Immature natural killer cell (primary cell): ENCODE results near the gene CCR9. TPM values are rescaled to one million over a fixed set of nuclear protein-coding genes. Genes with fewer than 3 reads are reported as not detected.

Experiments used
- DNase-seq, 3 donors: peaks; one replicate each; pipeline ENCODE4 v3.0.0; 2022; ENCODE audit warnings: mixed read lengths in 1 of 3
- H3K27ac Mint-ChIP-seq, 6 donors: one replicate each; pipeline ENCODE4 v1.8.0; 2020; ENCODE audit warnings: mixed read lengths in 6 of 6, mild to moderate bottlenecking in 5 of 6, inconsistent platforms in 4 of 6, moderate library complexity in 3 of 6
- H3K27me3 Mint-ChIP-seq, 3 donors: one replicate each; pipeline ENCODE4 v1.8.0; 2020 to 2021; ENCODE audit warnings: low read depth in 3 of 3, mild to moderate bottlenecking in 3 of 3, mixed read lengths in 3 of 3, moderate library complexity in 3 of 3, inconsistent platforms in 1 of 3
- H3K36me3 Mint-ChIP-seq, 3 donors: one replicate each; pipeline ENCODE4 v1.8.0; 2020; ENCODE audit warnings: mixed read lengths in 3 of 3, inconsistent platforms in 2 of 3, mild to moderate bottlenecking in 2 of 3
- H3K4me1 Mint-ChIP-seq, 2 donors: one replicate each; pipeline ENCODE4 v1.8.0; 2020; ENCODE audit warnings: inconsistent platforms in 2 of 2, mild to moderate bottlenecking in 2 of 2, mixed read lengths in 2 of 2, moderate library complexity in 1 of 2
- H3K4me3 Mint-ChIP-seq, 5 donors: one replicate each; pipeline ENCODE4 v1.8.0; 2020; ENCODE audit warnings: mild to moderate bottlenecking in 5 of 5, mixed read lengths in 5 of 5, inconsistent platforms in 3 of 5, moderate library complexity in 3 of 5
- H3K9me3 Mint-ChIP-seq, 6 donors: one replicate each; pipeline ENCODE4 v1.8.0; 2020; ENCODE audit warnings: mild to moderate bottlenecking in 6 of 6, mixed read lengths in 6 of 6, inconsistent platforms in 4 of 6, moderate library complexity in 3 of 6
- polyA plus RNA-seq, 3 donors: library from polyadenylated mRNA; unstranded; fragments of 300-500 nt; fragmentation: Illumina TruSeq; gene quantifications; one replicate each; pipeline ENCODE4 v1.2.3, GENCODE V29; 2021

Gene CCR9
- polyA plus RNA-seq, 3 donors from 2014 or later = not detected

DNA sequence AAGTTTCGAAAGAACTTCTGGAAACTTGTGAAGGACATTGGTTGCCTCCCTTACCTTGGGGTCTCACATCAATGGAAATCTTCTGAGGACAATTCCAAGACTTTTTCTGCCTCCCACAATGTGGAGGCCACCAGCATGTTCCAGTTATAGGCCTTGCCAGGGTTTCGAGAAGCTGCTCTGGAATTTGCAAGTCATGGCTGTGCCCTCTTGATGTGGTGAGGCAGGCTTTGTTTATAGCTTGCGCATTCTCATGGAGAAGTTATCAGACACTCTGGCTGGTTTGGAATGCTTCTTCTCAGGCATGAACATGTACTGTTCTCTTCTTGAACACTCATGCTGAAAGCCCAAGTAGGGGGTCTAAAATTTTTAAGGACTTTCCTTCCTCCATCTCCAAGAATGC is 61.0 kb downstream of the CCR9 start:
- H3K4me3 Mint-ChIP-seq = no peak overlapping the region
- DNase-seq = no peak
- H3K36me3 Mint-ChIP-seq = peaks cover 28 to 71% (median 35%) of the 10 kb centered on the region in 3 donors
- H3K27ac Mint-ChIP-seq = peak overlapping the region in 3 of 6 donors; percentile 20 to 88 (median 45)
- H3K9me3 Mint-ChIP-seq = no peaks in the 10 kb centered on the region
- peaks cover 0 to 3% (median 0%) of the 10 kb centered on the region in 3 donors for H3K27me3 Mint-ChIP-seq
- H3K4me1 Mint-ChIP-seq = peaks cover 74 to 98% of the 10 kb centered on the region in 2 donors

DNA sequence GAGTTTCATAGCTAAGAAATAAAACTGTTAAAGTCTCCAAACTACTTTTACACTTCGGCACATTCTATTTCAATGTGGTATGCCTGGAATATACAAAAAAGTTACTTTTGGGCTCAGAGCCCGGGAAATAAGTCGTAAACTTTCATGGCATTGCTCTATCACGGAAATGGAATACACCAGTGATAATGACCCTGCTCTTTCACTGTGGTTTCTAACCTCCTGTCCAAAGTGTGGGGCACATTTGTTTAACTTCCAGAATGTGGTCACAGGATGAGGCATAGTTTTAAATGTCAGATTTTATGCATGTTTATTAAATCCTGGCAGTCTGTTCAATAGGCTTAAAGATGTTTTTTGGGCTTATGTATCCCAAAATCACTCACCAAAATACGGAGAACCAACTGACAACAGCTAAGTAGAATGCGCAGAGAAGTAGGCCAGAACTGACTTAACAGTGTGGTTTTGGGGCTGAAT is 62.0 kb downstream of the CCR9 start:
- Mint-ChIP-seq H3K27me3 (peaks cover 0 to 3% (median 0%) of the 10 kb centered on the region in 3 donors), H3K4me3 (peak overlapping the region; percentile 3 to 44 (median 10)), H3K36me3 (peaks cover 34 to 77% (median 42%) of the 10 kb centered on the region in 3 donors), H3K9me3 (no peaks in the 10 kb centered on the region), H3K27ac (peak overlapping the region in 5 of 6 donors; percentile 7 to 81 (median 60)), H3K4me1 (peaks cover 73 to 99% of the 10 kb centered on the region in 2 donors)
- no peak for DNase-seq

DNA sequence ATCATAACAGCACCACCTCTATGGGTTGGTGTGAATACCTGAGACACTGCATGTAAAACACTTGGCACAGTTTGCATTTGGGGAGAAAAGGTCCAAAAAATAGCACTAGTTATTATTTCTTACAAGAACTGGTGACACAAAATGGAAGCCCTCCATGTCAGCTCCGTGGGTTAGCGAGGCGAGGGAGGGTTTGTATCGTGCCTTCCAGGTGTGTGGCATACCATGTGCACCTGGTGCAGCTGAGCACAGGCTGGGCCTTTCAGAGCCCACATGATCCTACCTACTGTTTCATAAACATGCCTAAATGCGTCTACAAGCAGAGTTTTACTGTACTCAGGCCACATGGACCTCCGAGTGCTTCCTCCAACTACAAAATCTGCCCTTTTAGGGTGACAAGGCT is 62.5 kb downstream of the CCR9 start:
- peaks cover 38 to 77% (median 44%) of the 10 kb centered on the region in 3 donors for H3K36me3 Mint-ChIP-seq
- H3K4me1 Mint-ChIP-seq = peaks cover 72 to 94% of the 10 kb centered on the region in 2 donors
- H3K4me3 Mint-ChIP-seq = peak overlapping the region in 3 of 5 donors; percentile 10 to 44 (median 43)

DNA sequence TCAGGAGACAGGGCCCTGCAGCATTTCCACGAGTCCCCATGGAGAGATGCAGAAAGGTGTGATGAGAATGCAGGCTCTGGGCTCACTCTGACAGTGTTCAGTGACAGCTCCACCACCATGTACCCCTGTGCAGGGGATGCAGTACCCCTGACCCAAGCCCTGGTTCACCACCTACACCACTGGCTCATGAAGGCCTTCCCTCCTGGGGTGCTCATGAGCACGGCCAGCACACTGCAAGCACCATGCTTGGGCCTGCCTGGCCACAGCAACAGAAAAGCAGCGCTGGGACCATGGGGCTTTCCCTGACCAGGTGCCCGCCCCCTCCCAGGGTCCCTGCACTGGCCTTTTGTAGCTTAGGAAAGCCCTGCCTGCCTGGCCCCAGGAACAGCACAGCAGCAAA is 63.1 kb downstream of the CCR9 start:
- H3K27me3 Mint-ChIP-seq = peaks cover 0 to 6% (median 6%) of the 10 kb centered on the region in 3 donors
- DNase-seq = no peak
- peak overlapping the region in 1 of 5 donors; percentile 73 for H3K4me3 Mint-ChIP-seq
- H3K36me3 Mint-ChIP-seq = peaks cover 43 to 81% (median 50%) of the 10 kb centered on the region in 3 donors
- H3K9me3 Mint-ChIP-seq = no peaks in the 10 kb centered on the region
- peak overlapping the region in 4 of 6 donors; percentile 40 to 93 (median 86) for H3K27ac Mint-ChIP-seq
- H3K4me1 Mint-ChIP-seq = peaks cover 71 to 88% of the 10 kb centered on the region in 2 donors

More for the DNA sequence above, 62.5 kb downstream of the CCR9 start:
- Mint-ChIP-seq H3K27me3 (peaks cover 0 to 4% (median 4%) of the 10 kb centered on the region in 3 donors), H3K9me3 (no peaks in the 10 kb centered on the region), H3K27ac (peak overlapping the region in 4 of 6 donors; percentile 7 to 81 (median 58))
- no peak for DNase-seq

DNA sequence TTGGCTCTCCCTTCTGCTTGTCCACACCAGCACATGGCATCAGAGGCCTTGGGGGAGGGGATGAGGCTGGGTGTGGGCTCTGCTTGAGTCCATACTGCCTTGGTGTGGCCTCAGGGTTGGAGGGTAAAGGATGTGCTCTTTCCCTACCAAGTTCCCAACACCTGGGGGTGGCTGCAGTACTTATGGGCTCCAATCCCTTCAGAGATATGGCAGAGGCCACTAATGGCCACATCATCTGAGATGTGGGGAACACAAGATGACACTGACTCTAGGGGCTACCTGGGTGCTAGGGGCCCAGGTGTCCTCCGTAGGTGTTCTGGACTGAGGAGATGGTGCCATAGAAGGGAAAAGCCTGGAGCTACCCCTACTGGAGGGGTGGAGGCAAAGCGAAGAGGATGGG is 63.8 kb downstream of the CCR9 start:
- Mint-ChIP-seq H3K27me3 (peaks cover 0 to 6% (median 6%) of the 10 kb centered on the region in 3 donors), H3K9me3 (no peaks in the 10 kb centered on the region), H3K4me1 (peaks cover 64 to 81% of the 10 kb centered on the region in 2 donors), H3K27ac (peak overlapping the region in 5 of 6 donors; percentile 80 to 93 (median 91)), H3K4me3 (peak overlapping the region in 4 of 5 donors; percentile 42 to 73 (median 50)), H3K36me3 (peaks cover 49 to 83% (median 57%) of the 10 kb centered on the region in 3 donors)
- DNase-seq = no peak

DNA sequence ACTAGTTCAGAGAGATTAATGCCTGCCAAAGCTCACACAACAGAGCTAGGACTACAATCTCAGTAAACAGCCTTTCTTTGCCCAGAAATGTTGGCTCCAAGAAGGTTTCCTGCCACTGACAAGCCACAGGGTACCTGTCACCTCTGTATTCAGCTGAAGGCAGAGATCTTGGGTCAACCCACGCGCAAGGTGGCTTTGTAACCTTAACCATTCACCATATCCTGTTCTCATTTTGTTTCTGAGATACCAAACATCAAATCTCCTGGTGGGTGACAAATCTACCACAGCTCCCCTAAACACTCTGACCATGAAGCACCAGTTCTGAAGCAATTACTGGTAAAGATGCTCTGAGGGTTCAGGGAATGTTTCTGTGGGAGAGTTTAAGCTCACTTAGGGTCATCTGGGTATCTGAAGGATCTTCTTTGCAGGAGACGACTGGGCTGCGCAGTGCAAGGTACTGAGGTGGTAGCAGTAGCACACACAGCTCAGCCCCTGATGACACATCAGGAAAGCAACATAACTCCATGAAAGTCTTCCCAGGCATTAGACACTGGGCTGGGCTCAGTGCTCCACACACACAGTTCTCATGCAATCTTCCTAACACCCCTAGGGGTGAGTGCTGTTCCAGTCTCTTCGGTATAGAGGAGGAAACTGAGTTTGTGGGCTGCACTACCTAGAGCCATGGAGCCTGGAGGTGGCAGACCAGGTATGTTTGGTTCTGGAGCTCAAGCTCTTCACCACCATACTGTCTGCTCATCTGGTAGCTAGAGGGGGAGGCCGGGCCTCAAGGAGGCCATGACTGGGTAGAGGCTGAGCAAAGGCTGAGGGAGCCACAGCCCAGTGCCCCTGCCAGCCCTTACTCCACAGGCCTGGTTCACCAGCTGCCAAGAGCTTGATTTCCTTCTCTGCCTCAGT is 64.6 kb downstream of the CCR9 start:
- H3K4me3 Mint-ChIP-seq = peak overlapping the region; percentile 34 to 73 (median 56)
- H3K4me1 Mint-ChIP-seq = peaks cover 59 to 73% of the 10 kb centered on the region in 2 donors
- H3K36me3 Mint-ChIP-seq = peaks cover 51 to 89% (median 58%) of the 10 kb centered on the region in 3 donors
- peak overlapping the region; percentile 16 to 93 (median 87) for H3K27ac Mint-ChIP-seq
- no peaks in the 10 kb centered on the region for H3K9me3 Mint-ChIP-seq
- peak; percentile 66 to 77 (median 72) for DNase-seq
- H3K27me3 Mint-ChIP-seq = peaks cover 0 to 6% (median 6%) of the 10 kb centered on the region in 3 donors

DNA sequence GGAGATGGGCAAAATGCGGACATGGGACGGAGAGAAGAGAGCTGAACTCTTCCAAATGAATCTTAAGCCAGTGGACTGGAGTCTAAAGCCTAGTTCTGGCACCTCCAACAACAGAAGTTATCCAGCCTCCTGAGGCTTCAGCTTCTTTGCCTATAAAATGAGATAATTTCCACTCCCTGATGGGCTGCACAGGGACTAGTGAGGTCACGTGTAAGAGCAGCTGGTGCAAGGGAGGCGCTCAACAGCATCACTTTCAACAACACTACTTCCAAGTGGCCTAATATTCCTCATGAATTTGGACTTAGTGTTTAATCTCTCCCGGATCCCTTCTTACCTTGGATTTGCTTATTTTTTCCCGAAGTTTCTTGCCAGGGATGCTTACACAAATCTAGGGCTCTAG is 65.6 kb downstream of the CCR9 start:
- Mint-ChIP-seq H3K4me3 (no peak overlapping the region), H3K4me1 (peaks cover 54 to 71% of the 10 kb centered on the region in 2 donors), H3K9me3 (no peaks in the 10 kb centered on the region), H3K36me3 (peaks cover 53 to 86% (median 59%) of the 10 kb centered on the region in 3 donors), H3K27ac (peak overlapping the region in 4 of 6 donors; percentile 32 to 91 (median 50)), H3K27me3 (peaks cover 0 to 6% (median 3%) of the 10 kb centered on the region in 3 donors)
- no peak for DNase-seq

DNA sequence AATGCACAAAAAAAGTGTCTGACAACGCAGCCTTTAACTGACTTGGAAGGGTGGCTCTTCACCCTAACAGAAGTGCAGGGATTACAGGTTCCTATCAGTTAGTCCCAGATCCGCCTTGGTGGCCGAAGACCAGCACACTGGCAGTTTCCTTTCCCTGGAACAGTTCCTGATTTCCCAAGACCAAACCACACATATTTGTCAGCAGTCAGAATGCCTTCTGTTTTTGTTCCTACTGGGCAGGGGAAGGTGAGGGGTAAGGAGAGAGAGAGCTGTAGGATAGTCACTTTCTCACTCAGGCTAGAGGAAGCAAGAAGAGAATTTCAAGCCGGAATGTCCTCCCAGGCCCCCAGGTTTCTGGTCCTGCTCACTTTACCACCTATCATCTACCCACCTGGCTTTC is 66.1 kb downstream of the CCR9 start:
- H3K27ac Mint-ChIP-seq = peak overlapping the region in 4 of 6 donors; percentile 2 to 91 (median 36)
- no peaks in the 10 kb centered on the region for H3K9me3 Mint-ChIP-seq
- peaks cover 54 to 71% of the 10 kb centered on the region in 2 donors for H3K4me1 Mint-ChIP-seq
- peaks cover 55 to 86% (median 55%) of the 10 kb centered on the region in 3 donors for H3K36me3 Mint-ChIP-seq
- no peak for DNase-seq
- H3K27me3 Mint-ChIP-seq = peaks cover 0 to 6% (median 3%) of the 10 kb centered on the region in 3 donors
- no peak overlapping the region for H3K4me3 Mint-ChIP-seq

Other genes starting within 250 kb of the CCR9 start
- 10 to 100 TPM; 29.8 to 67.9 (median 33.8) TPM for gene SACM1L, start 197.1 kb upstream of the CCR9 start, polyA plus RNA-seq
- gene SLC6A20, start 90.0 kb upstream of the CCR9 start, polyA plus RNA-seq = not detected
- 10 to 100 TPM in 2 of 3 donors, 1 to 10 TPM in 1; 4.0 to 15.3 (median 10.5) TPM for gene LZTFL1, start 44.4 kb upstream of the CCR9 start, polyA plus RNA-seq
- gene CXCR6, start 56.9 kb downstream of the CCR9 start, polyA plus RNA-seq = 10 to 100 TPM in 1 of 3 donors, 1 to 10 TPM in 2; 2.7 to 14.7 (median 8.5) TPM
- gene FYCO1, start 109.3 kb downstream of the CCR9 start, polyA plus RNA-seq = 1 to 10 TPM in 2 of 3 donors, under 1 TPM in 1; 0.22 to 6.1 (median 2.1) TPM
- gene XCR1, start 140.9 kb downstream of the CCR9 start, polyA plus RNA-seq = under 1 TPM in 2 of 3 donors, not detected in 1; 0.04 to 0.26 TPM